Renal pelvis (tissue), 4 donors: ENCODE results near the gene STMN3. TPM values are rescaled to one million over a fixed set of nuclear protein-coding genes. Genes with fewer than 3 reads are reported as not detected.
"Not testable (repeated sequence)": the region's sequence is repeated elsewhere in the genome, so short reads cannot be mapped to it uniquely, and the experiment has no call there.

Source experiments
- DNase-seq: peaks from one replicate; pipeline ENCODE4 v3.0.0-alpha.2; 2013
- polyA plus RNA-seq, 3 donors: library from polyadenylated mRNA; unstranded; fragments of 120-200 nt; gene quantifications; one replicate each; pipeline ENCODE4 v1.2.1, GENCODE V29; 2013; ENCODE audit not compliant: insufficient read length in 3 of 3

The STMN3 gene
- polyA plus RNA-seq, 3 donors, result 28.6 to 38.0 (median 32.7) TPM

DNA sequence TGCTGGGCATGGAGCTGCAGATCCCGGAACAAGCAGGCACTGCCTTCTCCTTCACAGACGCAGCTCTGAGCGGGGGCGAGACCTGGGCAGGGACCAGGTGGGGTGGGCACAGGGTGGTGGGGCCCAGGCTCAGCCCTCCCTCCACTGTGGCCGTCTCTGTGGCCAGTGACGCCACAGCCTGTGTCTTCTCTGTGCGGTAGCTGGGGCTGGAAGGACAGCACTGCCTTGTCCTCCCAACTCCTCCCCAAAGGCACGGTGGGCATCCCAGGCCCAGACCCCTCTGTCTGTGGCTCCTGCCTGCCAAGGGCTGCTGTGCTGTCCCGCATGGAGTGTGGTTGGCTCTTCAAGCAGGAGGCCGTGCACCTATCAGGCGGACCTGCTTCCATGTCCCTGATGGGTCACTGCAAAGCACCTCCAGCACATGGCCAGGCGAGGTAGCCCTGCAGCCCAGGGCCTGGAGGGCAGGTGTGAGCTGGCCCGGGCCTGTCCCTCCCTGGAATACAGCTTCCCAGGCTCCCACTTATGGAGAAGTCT, 28.5 kb upstream of the STMN3 start:
- DNase-seq, result no peak

DNA sequence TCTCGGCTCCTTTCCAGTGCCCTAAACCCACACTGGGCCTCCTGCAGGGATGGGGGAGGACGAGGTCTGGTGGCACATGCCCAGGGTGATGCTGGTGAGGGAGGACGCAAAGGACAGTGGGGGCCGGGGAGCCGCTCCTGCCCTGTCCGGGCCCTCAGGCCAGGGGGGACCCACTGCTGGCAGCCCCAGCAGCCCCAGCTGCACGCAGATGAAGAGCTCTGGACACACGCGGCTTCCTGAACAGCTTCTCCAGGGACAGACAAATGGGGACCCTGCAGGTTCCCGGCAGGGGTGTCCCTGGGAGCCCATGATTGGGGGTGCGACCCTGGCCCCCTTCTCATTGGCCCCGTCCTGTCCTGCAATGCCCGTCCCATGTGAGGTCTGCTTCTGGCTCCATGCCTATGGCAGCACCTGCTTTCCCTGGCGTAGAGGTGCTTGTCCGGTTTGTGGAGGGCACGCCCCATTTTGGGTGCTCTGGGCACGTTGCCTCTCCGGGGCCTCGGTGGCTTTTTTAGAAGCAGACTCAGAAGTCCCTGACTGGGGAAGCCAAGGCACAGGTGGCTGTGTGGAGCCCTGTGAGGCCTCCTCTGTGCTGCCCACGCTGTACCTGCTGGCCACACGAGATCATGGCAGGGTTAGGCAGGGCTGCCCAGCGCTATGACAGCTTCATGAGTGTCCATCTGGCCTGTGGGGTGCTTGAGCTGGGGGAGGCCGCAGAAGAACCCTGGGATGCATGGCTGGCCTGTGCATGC, 27.8 kb upstream of the STMN3 start:
- no peak for DNase-seq

DNA sequence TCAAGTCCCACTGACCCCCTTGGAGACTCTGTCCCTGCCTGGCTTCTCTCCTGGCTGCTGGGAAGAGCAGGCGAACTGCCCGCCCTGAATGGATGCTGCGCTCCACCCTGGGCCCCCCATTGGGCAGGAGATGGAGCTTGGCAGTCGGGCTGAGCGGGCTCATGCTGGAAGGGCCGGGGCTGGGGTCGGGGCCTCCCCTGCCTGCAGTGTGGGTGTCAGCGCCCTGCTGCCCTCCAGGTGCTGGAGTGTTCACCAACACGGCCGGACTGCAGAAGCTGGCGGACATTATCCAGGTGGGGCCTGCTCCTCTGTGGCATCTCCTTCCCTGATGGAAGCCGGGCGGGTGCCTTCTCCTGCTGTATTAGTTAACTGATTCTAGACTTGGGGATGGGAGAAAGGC, 27.2 kb upstream of the STMN3 start:
- DNase-seq, result no peak

DNA sequence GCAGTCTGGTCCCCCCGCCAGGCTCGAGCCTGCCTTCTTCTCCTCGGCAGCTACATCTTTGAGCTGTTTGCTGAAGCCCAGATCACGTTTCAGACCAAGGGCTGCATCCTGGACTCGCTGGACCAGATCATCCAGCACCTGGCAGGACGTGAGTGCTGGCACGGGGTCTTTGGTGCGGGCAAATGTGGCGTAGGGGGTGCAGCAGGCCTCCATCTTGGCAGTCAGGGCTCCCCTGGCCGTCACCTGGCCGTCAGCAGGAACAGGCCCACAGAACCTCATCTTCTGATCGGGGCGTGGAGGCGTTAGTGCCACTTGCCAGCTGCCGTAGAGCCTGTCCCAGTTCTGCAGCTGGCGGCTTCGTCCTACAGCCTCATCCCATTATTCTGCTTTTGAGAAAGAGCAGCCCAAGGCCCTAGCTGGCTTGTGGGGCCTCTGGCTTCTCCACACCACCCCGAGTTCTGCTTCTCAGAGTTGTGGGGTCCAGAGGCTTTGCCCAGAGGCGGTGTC, 26.6 kb upstream of the STMN3 start:
- no peak for DNase-seq

DNA sequence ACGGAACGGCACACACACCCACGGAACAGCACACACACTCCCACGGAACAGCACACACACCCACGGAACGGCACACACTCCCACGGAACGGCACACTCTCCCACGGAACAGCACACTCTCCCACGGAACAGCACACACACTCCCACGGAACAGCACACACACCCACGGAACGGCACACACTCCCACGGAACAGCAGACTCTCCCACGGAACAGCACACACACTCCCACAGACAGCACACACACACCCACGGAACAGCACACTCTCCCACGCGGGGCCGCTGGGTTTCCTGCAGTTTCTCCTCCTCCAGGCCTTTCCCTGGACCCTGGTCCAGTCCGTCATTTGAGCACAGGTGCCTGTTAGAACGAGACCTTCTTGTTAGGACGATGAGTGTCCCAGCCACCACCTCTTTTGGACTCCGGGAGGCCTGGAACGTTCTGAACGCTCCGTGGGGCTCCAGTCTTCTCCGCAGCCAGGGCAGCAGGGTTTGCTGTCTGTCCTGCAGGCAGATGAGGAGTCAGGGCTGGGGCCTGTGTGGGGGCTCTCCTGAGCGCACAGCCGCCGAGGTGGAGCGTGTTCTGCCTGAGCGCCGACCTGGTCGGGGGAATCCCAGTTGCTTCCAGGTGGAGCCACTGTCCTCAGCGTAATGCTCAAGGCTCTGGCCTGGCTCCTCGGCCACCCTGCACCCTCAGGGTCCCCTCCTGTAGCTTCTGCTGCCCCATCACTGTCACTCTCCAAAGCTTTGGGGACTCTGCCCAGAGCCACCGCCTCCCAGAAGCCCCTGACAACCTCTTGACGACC, 25.6 kb upstream of the STMN3 start:
- no peak for DNase-seq

DNA sequence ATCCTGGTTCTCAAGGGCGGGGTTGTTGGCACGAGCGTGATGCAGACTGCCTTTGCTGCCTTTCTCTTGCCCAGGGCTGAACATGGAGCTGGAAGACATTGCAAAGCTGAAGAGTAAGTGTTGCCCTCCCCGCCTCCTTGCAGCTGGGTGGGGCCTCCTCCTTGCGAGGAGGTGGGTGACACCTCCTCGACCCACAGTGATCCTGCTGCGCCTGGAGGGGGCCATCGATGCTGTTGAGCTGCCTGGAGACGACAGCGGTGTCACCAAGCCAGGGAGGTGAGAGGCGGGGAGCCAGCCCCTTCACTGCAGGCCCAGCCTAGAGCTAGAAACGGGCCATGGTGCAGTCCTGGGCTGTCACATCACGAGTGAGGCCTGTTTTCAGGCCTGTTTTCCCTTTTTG, 24.8 kb upstream of the STMN3 start:
- no peak for DNase-seq

DNA sequence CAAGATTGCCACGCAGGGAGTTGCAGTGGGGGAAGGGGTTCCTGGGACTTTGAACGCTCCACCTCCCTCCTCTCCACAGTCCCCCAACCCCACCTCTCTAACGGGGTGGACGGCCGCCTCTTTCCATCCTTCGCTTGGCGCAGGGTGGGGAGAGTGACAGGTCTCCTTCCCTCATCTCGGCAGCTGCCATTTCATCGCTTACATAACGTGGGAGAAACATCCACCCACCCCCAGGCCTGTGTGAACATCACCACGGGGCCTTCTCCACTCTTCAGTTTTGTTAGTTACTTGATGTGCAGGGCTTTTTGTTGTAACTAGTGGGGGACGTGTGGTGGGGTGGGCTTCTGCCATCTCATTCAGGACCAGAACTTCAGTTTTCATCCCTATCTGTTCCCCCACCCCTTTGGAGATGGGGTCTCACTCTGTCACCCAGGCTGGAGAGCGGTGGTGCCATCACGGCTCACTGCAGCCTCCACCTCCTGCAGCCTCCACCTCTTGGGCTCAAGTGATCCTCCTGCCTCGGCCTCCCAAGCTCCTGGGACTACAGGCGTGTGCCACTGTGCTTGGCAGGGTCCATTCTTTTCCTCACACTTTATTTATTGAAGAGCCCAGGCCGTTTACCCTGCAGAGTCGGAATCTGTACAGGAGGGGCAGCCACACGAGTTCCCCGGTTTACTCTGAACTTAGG, 22.6 kb upstream of the STMN3 start:
- DNase-seq, result no peak

DNA sequence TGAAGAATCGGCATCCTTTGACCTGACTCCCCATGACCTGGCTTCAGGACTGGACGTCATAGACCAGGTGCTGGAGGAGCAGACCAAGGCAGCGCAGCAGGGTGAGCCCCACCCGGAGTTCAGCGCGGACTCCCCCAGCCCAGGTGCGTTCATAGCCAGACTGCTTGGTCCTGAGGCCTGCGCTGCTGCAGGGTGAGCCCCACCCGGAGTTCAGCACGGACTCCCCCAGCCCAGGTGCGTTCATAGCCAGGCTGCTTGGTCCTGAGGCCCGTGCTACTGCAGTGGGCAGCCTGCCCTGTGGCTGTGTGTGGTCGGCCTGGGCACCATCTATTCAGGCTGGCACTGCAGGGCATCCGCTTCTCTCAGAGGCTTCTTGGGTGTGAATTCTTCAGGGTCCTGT, 20.7 kb upstream of the STMN3 start:
- no peak for DNase-seq

DNA sequence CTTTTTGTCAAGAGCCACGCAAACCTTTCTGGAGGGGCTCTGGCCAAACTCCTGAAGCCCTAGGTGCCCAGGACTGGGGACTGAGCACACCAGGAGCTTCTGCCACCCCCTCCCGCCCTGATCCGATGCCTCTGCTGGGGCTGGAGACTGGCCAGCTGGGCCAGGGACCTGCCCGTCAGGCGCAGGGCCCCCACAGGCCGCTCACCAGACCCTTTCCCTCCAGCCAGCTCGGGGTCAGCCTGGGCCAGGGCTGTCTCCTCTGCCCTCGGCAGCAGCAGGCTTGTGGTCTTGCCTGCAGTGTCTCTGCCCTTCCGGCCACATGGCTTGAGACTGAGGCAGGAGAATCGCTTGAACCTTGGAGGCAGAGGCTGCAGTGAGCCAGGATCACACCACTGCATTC, 19.4 kb upstream of the STMN3 start:
- no peak for DNase-seq

DNA sequence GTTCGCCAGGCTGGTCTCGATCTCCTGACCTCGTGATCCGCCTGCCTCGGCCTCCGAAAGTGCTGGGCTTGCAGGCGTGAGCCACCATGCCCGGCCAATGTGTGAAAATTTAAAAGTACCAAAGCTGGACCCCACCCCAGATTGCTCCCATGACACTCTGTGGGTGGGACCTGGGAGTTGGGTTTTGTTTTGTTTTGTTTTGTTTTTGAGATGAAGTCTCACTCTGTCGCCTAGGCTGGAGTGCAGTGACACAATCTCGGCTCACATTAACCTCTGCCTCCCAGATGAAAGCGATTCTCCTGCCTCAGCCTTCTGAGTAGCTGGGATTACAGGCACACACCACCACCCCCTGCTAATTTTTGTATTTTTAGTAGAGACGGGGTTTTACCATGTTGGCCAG, 18.5 kb upstream of the STMN3 start:
- not testable (repeated sequence) for DNase-seq

DNA sequence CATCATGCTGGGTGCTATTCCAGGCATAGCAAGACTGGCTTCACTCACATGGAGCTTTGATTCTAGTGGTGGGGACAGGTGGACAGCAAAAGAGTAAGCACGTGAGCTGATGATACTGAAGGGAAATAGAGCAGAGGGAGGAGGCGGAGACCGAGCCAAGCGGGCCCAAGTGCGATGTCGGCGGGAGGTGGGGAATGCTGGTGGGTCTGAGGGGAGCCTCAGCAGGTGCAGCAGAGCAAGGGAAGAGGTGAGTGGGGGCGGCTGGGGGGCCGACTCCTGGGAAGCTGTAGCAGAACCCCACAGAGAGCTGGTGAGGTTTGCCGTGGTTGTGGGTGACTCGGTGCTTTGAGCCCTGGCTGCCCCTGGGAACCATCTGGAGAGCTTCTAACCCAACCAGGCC, 15.1 kb upstream of the STMN3 start:
- no peak for DNase-seq

DNA sequence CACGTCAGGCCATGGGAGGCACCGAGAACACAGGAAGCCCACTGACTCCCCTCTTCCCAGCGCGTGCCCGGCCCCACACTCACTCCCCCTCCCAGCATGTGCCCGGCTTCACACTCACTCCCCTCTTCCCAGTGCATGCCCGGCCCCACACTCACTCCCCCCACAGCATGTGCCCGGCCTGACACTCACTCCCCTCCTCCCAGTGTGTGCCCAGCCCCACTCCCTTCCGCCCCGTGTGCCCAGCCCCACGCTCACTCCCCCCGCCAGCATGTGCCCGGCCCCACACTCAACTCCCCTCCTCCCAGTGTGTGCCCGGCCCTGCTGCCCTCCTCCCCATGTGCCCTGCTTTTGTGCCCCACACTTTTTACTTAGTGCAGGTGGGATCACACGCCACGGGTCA, 14.6 kb upstream of the STMN3 start:
- DNase-seq, result no peak

DNA sequence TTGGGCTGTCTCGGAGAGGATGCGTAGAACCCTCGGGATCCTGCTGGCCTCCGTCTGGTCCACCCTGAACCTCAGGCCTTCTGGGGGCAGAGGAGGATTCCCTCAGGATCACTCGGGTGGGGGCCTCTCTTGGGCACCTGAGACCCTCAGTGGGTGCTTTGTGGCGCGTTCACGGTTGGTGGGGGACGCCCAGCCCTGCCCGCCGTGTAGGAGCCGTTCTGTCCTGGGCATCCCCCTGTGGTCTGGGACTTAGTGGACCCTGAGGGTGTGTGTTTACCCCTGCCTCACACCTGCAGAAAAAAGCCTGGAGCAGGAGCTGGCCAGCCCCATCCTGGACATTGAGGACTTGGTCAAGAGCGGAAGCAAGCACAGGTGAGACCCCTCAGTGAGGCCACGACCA, 12.5 kb upstream of the STMN3 start:
- no peak for DNase-seq

DNA sequence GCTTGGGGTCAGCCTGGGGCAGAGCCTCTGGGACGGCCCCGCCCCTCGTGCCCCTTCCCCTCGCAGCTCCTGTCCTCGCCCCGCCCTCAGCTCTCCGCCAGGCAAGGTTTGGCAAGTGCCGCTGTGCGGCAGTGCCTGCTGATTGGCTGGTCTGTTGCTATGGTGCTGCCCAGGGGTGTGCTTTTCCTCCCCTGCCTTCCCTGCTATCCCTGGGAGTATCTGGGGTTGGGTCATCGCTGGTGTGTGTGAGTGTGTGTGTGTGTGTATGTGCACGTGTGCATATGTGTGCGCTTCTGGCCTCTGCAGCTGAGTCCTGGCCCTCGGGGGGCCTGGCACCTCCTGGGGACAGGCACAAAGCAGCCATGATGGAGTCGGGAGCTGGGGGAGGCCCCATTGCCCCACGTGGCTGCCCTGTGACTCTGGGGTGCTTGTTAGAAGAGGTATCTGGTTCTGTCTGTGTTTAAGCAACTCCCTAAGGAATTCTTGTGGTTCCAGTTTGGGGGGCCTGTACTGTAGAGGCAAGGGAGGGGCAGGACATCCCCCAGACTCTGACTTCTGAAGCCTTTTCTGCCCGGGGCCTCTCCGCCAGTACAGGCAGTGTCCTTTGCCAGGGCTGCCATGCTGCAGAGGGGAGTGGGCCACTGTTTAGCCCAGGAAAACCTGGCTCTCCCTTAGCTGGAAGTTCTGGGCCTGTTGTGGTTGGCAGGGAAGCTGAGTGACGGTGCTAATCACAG, 11.8 kb upstream of the STMN3 start:
- DNase-seq, result no peak

DNA sequence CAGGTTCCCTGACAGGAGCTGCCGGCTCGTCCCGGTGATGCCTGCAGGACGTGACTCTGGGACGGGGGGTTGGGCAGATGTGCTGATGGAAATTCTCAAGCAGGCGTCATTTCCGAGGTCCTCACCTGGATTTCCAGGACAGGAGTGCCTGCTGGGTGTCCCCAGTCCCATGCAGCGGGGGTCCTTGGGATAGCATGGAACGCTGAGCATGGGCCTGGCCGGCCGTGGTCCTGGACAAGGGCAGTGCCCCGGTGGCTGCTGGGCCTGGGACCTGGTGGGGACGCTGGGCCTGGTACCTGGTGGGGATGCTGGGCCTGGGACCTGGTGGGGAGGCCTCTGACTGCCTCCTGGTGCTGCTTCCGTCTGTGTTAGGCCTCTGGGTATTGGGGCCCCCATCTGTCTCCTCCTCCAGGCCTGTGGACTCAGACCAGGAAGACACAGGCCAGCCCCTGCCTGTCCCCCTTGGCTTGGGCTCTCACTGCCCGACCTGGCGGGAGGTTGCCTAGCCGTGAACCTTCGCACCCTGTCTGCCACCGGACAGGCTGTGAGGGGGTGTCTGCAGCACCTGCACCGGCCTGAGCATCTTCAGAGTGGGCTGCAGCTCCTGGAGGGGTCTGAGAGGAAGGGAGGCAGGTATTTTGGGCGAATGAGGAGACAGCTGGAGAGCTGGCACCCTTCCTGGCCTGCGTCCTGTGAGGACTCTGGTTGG, 11.1 kb upstream of the STMN3 start:
- DNase-seq, result no peak

DNA sequence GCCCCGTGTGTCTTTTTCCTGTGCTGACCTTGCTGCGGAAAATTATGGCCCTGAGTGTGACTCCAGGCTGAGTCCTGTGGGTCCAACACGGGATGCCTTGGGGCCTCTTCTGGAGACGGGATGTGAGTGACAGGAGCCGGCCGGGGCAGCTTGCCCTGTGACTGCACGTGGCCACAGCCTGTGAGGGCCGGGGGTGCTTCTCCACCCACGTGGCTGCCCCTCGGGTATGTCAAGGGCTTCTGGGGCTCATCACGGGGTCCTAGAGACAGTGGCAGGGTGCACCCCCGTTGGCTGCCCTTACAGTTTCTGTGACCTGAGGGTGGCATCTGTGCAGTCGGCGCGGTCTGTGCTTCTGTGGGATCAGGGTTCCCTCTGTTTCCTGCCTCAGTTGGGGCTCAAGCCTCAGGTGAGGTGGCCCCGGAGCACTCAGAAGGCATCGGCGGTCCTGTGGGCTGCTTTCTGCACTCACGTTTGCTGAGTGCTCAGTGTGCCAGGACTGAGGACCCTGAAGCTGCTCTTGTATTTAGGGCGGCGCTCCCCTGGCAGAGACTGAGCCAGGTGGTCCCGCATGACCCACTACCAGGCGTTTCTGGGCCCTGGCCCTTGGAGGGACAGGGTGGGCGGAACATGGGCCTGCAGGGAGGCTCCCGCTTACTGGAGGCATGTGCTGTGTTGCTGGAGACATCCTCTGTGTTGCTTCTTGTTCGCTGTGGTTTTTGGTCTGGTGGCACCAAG, 10.3 kb upstream of the STMN3 start:
- DNase-seq, result no peak

DNA sequence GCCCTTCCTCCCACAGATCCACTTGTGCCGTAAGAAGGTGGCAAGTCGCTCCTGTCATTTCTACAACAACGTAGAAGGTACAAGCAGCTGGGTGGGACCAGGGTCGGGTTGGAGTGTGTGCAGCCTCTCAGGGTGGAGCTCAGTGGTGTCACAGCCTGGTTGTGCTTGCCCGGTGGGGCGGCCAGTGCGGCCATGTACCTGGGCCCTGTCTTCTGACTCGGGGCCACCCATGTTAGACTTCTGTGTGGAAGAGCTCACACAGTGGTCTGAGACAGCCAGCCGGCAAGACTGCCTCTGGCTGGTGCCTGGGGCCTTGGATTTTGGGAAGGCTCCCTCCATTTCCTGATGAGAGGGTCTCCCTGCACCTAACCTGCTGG, 9.6 kb upstream of the STMN3 start:
- DNase-seq, result no peak

DNA sequence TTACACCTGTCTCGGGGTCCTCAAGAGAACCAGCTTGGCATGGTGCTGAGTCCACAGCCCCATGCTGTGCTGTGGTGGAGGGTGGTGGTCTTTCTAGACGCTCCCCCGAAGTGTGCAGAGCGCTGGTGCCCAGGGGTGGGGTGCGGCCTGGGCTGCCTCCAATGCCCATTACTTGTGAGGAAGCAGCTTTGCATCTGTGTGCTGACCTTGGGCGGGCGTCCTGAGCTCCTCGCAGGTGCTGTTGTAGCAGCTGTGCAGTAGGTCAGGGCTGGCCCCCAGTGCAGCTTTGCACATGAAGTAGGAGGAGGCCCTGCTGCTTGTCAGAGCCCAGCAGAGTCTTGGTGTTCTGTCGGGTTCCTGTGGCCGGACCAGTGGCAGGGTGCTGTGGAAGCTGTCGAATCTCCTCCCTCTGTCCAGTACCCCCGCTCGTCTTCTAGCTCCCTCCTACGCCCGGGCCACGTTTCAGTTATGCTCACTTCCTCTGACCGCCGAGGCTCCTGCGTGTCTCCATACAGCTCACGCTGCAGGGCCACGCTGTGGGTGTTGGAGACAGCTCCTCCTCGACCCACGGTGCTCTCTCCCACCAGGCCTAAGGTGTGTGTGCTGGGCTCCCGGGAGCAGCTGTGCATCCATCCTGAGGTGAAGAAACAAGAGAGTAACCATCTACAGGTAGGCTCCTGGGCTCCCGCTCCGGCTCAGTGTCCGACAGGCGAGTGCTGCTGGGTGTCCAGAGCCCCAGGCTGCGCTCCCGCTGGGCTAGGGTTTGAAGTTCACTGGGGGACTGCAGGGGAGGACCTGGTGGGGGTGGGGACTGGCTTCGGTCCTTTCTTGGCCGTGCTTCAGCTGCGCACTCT, 9.0 kb upstream of the STMN3 start:
- DNase-seq, result no peak

DNA sequence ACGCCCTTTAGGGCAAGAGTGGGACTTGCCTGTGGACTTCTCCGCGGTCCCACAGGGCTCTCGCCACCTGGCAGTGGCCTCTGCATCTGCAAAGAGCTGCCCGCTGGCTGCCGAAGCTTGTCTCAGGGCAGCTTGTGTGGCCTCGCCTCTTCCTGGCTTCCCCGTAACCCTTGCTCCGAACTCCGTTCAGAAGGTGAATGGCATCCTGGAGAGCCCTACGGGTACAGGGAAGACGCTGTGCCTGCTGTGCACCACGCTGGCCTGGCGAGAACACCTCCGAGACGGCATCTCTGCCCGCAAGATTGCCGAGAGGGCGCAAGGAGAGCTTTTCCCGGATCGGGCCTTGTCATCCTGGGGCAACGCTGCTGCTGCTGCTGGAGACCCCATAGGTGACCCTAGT, 7.9 kb upstream of the STMN3 start:
- DNase-seq, result no peak
